Right lobe of liver (tissue), 6 donors: ENCODE data around the gene CDKAL1. TPM values are rescaled to one million over a fixed set of nuclear protein-coding genes. Genes with fewer than 3 reads are reported as not detected.

ENCODE experiments used
- ATAC-seq, 4 donors: fragments of 200-7000 bp; cut with Tn5 transposase; one replicate each; pipeline ENCODE4 v1.9.1; 2020; ENCODE audit warnings: mild to moderate bottlenecking in 4 of 4, moderate library complexity in 4 of 4
- DNase-seq, 3 donors: peaks; one replicate each; pipeline ENCODE4 v3.0.0-alpha.2; 2020
- H3K27ac ChIP-seq, 3 donors: fragments of 200-600 bp; one replicate each; pipeline ENCODE4 v1.8.0; 2022
- H3K27me3 ChIP-seq, 2 donors: fragments of 200-600 bp; one replicate each; pipeline ENCODE4 v1.8.0; 2022
- H3K36me3 ChIP-seq, 4 donors: fragments of 200-600 bp; sonication (generic) in 1 of 4; one replicate each; pipeline versions ENCODE4 v1.5.1 to v1.8.0; 2017 to 2022; ENCODE audit warnings: control low read depth in 1 of 4
- H3K4me1 ChIP-seq, 4 donors: fragments of 200-600 bp; sonication (generic) in 1 of 4; one replicate each; pipeline versions ENCODE4 v1.5.1 to v1.8.0; 2017 to 2022; ENCODE audit warnings: control low read depth in 1 of 4
- H3K4me3 ChIP-seq, 3 donors: fragments of 200-600 bp; one replicate each; pipeline ENCODE4 v1.8.0; 2022
- H3K9me3 ChIP-seq, 4 donors: fragments of 200-600 bp; sonication (generic) in 1 of 4; one replicate each; pipeline versions ENCODE4 v1.5.1 to v1.8.0; 2017 to 2022; ENCODE audit warnings: control low read depth in 1 of 4
- CTCF ChIP-seq, 4 donors: fragments of 200-600 bp in 3 of 4; fragments of 450-650 bp in 1 of 4; IDR thresholded peaks; one replicate each; pipeline versions ENCODE4 v1.5.1 to v1.8.0; 2016 to 2022; ENCODE audit warnings: antibody characterized with exemption in 4 of 4, mild to moderate bottlenecking in 2 of 4
- POLR2A ChIP-seq: fragments of 450-650 bp; IDR thresholded peaks from one replicate; pipeline ENCODE4 v1.6.1; 2017; ENCODE audit warnings: antibody characterized with exemption, mild to moderate bottlenecking
- WGBS: methylation state at CpG from one replicate; pipeline ENCODE4 v1.1.6; 2018; ENCODE audit warnings: low coverage, low lambda C conversion rate; ENCODE audit not compliant: insufficient coverage; ENCODE audit errors: missing lambda C conversion rate; 5-methylcytosine and 5-hydroxymethylcytosine counted together
- intact Hi-C, 2 donors: fragments of 100-400 bp; cut with DNase I; formaldehyde crosslinking; loops; one replicate each; pipeline versions ENCODE4 v1.11.2 to v1.14.1; 2022
- total RNA-seq, 6 experiments: library from RNA; depleted of rRNA in 2 of 6; stranded (reverse); fragments of >200 nt in 2 of 6; fragmentation: NEBNext Ultra II Directional in 3 of 6; extraction: Animal tissue kit (Norgen Biotek cat#: 25700) in 3 of 6; gene quantifications; one replicate each; pipeline versions ENCODE4 v1.1.0 to v1.2.4, GENCODE V29; 2016 to 2023
- donor health status: DM: no; HTN: yes; CAD: no.
- donor health status: DM: no; HTN: no; CAD: no.
- donor health status: DM: no; HTN: no; CAD: no.
- donor health status: DM: no; HTN: yes; CAD: no.
- donor health status: DM: no; HTN: yes; CAD: no.

The CDKAL1 gene
- total RNA-seq, 6 experiments from 2014 or later = 4.5 to 7.0 (median 6.2) TPM

GRCh38 chr6:20710341-20710740 lies 176.1 kb downstream of the CDKAL1 start:
- intact Hi-C loops = no loop called here
- WGBS = 94% methylated on average over 2 of the region's 2 CpGs
- Histone ChIP-seq H3K4me1 (peaks cover 0 to 14% (median 0%) of the 10 kb centered on the region in 4 donors), H3K27ac (no peak overlapping the region), H3K9me3 (no peaks in the 10 kb centered on the region), H3K36me3 (no peaks in the 10 kb centered on the region), H3K4me3 (no peak overlapping the region), H3K27me3 (no peaks in the 10 kb centered on the region)
- no peak for TF ChIP-seq CTCF (IDR thresholded peaks at IDR 0.05)
- no peak for TF ChIP-seq POLR2A
- no peak for DNase-seq
- no peak for ATAC-seq

GRCh38 chr6:20711518-20711917 lies 177.3 kb downstream of the CDKAL1 start:
- ATAC-seq (no peak), DNase-seq (no peak)
- 40% methylated on average over 1 of the region's 1 CpG for WGBS

DNA sequence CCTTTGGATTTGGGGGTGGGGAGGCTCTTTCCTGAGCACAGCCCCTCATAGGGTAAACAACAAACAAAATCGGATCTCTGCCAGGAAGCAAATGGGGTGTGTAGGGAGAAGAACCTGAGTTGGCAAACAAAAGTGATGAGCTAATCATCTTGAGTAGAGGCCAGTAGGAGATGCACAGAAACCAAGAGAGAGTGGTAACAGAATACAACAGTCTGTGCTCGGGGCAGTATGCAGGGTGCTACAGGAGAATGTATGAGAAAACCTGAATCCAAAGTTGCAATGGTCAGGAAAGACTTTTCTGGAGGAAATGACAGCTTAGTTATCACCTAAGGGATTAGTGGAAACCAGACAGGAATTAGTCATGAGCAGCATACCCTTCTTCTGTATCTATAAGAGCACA lies 177.8 kb downstream of the CDKAL1 start:
- no peaks in the 10 kb centered on the region for H3K9me3 ChIP-seq
- TF ChIP-seq POLR2A (no peak), CTCF (IDR thresholded peaks at IDR 0.05) (no peak)
- H3K27ac ChIP-seq = no peak overlapping the region
- ATAC-seq (no peak), DNase-seq (no peak)
- 14% methylated on average over 1 of the region's 2 CpGs for WGBS
- no peak overlapping the region for H3K4me3 ChIP-seq
- H3K27me3 ChIP-seq = no peaks in the 10 kb centered on the region
- H3K36me3 ChIP-seq = no peaks in the 10 kb centered on the region
- H3K4me1 ChIP-seq = peaks cover 0 to 7% (median 0%) of the 10 kb centered on the region in 4 donors
- intact Hi-C loops = no loop called here

More at GRCh38 chr6:20711518-20711917, 177.3 kb downstream of the CDKAL1 start:
- TF ChIP-seq POLR2A = no peak
- Histone ChIP-seq H3K4me3 (no peak overlapping the region), H3K36me3 (no peaks in the 10 kb centered on the region), H3K27ac (no peak overlapping the region), H3K27me3 (no peaks in the 10 kb centered on the region), H3K9me3 (no peaks in the 10 kb centered on the region), H3K4me1 (peaks cover 0 to 12% (median 0%) of the 10 kb centered on the region in 4 donors)
- intact Hi-C loops = no loop called here

DNA sequence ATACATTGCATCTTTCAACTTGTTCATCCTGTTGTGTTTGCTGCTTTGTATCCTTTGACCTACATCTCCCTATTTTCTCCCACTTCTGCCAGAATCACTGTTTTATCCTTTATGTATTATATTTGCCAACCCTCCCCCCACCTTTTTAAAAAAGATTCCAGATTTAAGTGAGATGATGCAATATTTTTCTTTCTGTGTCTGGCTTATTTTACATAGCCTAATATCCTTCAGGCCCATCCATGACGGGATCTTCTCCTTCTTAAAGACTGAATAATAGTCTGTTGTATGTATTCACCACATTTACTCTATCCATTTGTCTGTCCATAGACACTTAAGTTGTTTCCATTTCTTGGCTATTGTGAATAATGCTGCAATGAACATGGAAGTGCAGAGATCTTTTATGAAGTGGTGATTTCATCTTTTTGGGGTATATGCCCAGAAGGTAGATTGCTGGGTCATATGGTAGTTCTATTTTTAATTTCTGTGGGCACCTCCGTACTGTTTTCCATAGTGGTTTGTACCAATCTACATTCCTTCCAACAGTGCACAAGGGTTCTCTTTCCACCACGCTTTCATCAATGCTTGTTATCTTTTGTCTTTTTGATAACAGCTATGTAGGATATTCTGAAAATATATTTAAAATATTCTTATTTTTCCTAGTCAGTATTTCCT lies 181.0 kb downstream of the CDKAL1 start:
- TF ChIP-seq POLR2A = no peak
- 67% methylated on average over 3 of the region's 3 CpGs for WGBS
- DNase-seq = no peak
- H3K36me3 ChIP-seq = no peaks in the 10 kb centered on the region
- H3K9me3 ChIP-seq = no peaks in the 10 kb centered on the region
- H3K4me3 ChIP-seq = no peak overlapping the region
- H3K27me3 ChIP-seq = no peaks in the 10 kb centered on the region
- no peaks in the 10 kb centered on the region for H3K4me1 ChIP-seq
- H3K27ac ChIP-seq = no peak overlapping the region
- intact Hi-C loops = no loop called here
- ATAC-seq = no peak

DNA sequence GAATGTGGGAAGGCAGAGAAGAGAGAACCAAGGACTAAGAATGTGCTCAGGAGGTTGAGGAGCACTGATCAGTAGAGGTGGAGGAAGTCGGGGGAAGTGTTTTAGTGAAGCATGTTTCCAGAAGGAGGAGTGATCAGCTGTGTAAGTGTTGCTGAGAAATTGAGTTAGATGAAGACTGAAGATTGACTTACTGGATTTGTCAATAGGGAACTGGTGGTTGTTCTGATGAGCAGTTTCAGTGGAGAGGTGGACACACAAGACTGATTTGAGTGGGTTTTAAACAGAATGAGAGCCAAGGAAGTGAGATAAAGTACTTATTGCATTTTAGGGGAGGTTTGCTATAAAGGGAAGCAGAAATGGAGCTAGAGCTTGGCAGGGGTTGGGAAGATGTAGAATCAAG lies 182.6 kb downstream of the CDKAL1 start:
- no peak for ATAC-seq
- H3K36me3 ChIP-seq = no peaks in the 10 kb centered on the region
- no peak for TF ChIP-seq POLR2A
- no peak for TF ChIP-seq CTCF (IDR thresholded peaks at IDR 0.05)

More for the DNA sequence above, 182.6 kb downstream of the CDKAL1 start:
- DNase-seq = no peak
- Histone ChIP-seq H3K27ac (no peak overlapping the region), H3K27me3 (no peaks in the 10 kb centered on the region), H3K4me3 (no peak overlapping the region), H3K4me1 (no peaks in the 10 kb centered on the region), H3K9me3 (no peaks in the 10 kb centered on the region)
- intact Hi-C loops = no loop called here
- 57% methylated on average over 1 of the region's 1 CpG for WGBS
